Upper lobe of left lung (tissue), 6 donors: Measurements from ENCODE around the gene UPP2. TPM values are rescaled to one million over a fixed set of nuclear protein-coding genes. Genes with fewer than 3 reads are reported as not detected.

ENCODE experiments used
- ATAC-seq, 2 donors: fragments of 200-7000 bp; cut with Tn5 transposase; one replicate each; pipeline ENCODE4 v1.9.1; 2022; ENCODE audit warnings: mild to moderate bottlenecking in 2 of 2, moderate library complexity in 2 of 2; ENCODE audit not compliant: low FRiP score in 2 of 2
- DNase-seq, 2 donors: peaks; one replicate each; pipeline ENCODE4 v3.0.0-alpha.2; 2019 to 2020
- H3K27ac ChIP-seq, 4 donors: fragments of 200-600 bp; sonication (generic); one replicate each; pipeline ENCODE4 v1.5.1; 2016 to 2019
- H3K27me3 ChIP-seq, 4 donors: fragments of 200-600 bp; sonication (generic); one replicate each; pipeline ENCODE4 v1.5.1; 2017 to 2019
- H3K36me3 ChIP-seq, 4 donors: fragments of 200-600 bp; sonication (generic); one replicate each; pipeline ENCODE4 v1.5.1; 2016 to 2019
- H3K4me1 ChIP-seq, 4 donors: fragments of 200-600 bp; sonication (generic); one replicate each; pipeline ENCODE4 v1.5.1; 2018 to 2019
- H3K4me3 ChIP-seq, 4 donors: fragments of 200-600 bp; sonication (generic); one replicate each; pipeline ENCODE4 v1.5.1; 2017 to 2019; ENCODE audit warnings: mild to moderate bottlenecking in 2 of 4, moderate library complexity in 1 of 4
- H3K9me3 ChIP-seq, 4 donors: fragments of 200-600 bp; sonication (generic); one replicate each; pipeline ENCODE4 v1.5.1; 2018 to 2019
- EP300 ChIP-seq, 4 donors: sonication (generic); formaldehyde crosslinking; IDR thresholded peaks; one replicate each; pipeline ENCODE4 v1.5.1; 2017; ENCODE audit warnings: antibody characterized with exemption in 4 of 4, control low read depth in 2 of 4
- POLR2A ChIP-seq, 4 donors: fragments of 450-650 bp; IDR thresholded peaks; one replicate each; pipeline ENCODE4 v1.5.1; 2016 to 2017; ENCODE audit warnings: antibody characterized with exemption in 4 of 4, mild to moderate bottlenecking in 2 of 4
- POLR2AphosphoS5 ChIP-seq, 2 donors: sonication (generic); formaldehyde crosslinking; IDR thresholded peaks; one replicate each; pipeline ENCODE4 v1.5.1; 2017; ENCODE audit warnings: antibody characterized with exemption in 2 of 2
- WGBS, 2 donors: methylation state at CpG; one replicate each; pipeline ENCODE4 v1.1.5; 2017 to 2018; 5-methylcytosine and 5-hydroxymethylcytosine counted together
- total RNA-seq, 6 donors: library from RNA; depleted of rRNA in 4 of 6; stranded (reverse); fragments of >200 nt in 4 of 6; gene quantifications; one replicate each; pipeline versions ENCODE4 v1.1.0 to v1.2.1, GENCODE V29; 2016 to 2021
- TF ChIP-seq, protein P1 (sequence below), 6 experiments: fragments of 450-650 bp in 4 of 6; fragments of 200-600 bp in 2 of 6; sonication (generic) in 2 of 6; IDR thresholded peaks; one replicate each; pipeline ENCODE4 v1.5.1; 2016 to 2019; ENCODE audit warnings: antibody characterized with exemption in 6 of 6
- donor health status: DM: no; HTN: no; CAD: no; lungs with moderate emphysema.
- donor health status: DM: no; HTN: yes; CAD: no; lungs with severe emphysema.

UPP2 gene
- total RNA-seq, 6 donors from 2014 or later = not detected

DNA sequence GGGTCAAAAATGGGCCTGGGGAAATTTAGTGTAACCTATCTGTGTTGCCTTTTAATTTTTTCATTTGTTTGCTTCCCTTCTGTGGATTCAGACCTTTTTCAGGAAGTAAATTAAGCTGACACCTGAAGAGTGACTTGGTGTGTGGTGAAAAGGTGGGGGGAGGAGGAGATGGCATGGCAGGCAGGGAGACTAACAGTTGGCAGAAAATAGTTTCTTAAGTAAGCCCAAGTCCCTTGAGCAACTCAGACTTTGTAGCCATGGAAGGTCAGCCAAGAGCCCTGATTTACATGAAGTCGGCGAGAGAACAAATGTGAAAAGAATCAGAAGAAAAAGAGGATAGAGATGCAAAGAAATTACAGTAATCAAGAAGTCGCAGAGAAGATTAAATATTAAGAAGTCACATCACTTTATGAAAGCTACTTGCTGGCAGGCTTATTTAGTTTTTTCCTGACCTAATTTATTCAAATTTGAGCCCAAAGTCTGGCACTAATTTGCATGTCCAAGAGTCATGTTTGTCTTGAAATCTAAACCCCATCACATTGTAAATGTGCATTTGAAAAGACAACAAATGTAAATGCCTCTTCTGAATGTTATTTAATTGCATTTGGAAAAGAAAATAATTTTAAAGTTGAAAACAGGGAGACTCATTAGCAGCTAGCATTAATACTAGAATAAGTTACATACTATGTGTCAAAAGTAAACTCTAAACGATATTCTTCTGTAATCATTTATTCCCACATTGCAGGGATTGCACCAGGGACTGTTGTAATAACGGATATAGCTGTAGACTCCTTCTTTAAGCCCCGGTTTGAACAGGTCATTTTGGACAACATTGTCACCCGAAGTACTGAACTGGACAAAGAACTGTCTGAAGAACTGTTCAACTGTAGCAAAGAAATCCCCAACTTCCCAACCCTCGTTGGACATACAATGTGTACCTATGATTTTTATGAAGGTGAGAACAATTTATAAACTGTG lies 19.3 kb downstream of the UPP2 start:
- 62 to 70% methylated on average over 8 of the region's 8 CpGs for WGBS, 2 donors
- Histone ChIP-seq H3K9me3 (no peaks in the 10 kb centered on the region), H3K4me3 (no peak overlapping the region), H3K4me1 (no peaks in the 10 kb centered on the region), H3K27me3 (no peaks in the 10 kb centered on the region), H3K36me3 (no peaks in the 10 kb centered on the region), H3K27ac (no peak overlapping the region)
- ATAC-seq (no peak), DNase-seq (no peak)
- TF ChIP-seq POLR2AphosphoS5 (IDR thresholded peaks at IDR 0.05) (no peak), POLR2A (IDR thresholded peaks at IDR 0.05) (no peak), EP300 (IDR thresholded peaks at IDR 0.05) (no peak)
- TF ChIP-seq, protein P1, sequence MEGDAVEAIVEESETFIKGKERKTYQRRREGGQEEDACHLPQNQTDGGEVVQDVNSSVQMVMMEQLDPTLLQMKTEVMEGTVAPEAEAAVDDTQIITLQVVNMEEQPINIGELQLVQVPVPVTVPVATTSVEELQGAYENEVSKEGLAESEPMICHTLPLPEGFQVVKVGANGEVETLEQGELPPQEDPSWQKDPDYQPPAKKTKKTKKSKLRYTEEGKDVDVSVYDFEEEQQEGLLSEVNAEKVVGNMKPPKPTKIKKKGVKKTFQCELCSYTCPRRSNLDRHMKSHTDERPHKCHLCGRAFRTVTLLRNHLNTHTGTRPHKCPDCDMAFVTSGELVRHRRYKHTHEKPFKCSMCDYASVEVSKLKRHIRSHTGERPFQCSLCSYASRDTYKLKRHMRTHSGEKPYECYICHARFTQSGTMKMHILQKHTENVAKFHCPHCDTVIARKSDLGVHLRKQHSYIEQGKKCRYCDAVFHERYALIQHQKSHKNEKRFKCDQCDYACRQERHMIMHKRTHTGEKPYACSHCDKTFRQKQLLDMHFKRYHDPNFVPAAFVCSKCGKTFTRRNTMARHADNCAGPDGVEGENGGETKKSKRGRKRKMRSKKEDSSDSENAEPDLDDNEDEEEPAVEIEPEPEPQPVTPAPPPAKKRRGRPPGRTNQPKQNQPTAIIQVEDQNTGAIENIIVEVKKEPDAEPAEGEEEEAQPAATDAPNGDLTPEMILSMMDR (IDR thresholded peaks at IDR 0.05) = no peak

DNA sequence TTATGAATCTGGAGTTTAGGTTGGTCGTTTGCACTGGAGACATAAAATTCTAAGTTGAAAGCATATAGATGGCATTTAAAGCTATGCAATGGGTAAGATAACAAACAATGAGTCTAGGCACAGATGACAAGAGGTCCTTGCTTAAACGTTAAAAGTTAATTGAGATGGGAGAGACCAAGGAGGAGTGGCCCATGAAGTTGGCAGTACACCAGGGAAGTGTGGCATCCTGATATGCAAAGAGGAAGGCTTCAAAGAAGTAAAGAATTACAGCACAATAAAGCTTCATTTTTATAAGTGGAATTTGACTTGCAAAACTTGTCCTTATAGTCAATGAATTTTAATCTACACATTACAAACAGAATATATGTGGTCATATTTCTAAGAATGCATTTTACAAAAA lies 23.2 kb downstream of the UPP2 start:
- no peaks in the 10 kb centered on the region for H3K4me1 ChIP-seq
- 49% methylated on average over 2 of the region's 2 CpGs for WGBS, 2 donors
- H3K36me3 ChIP-seq = no peaks in the 10 kb centered on the region
- TF ChIP-seq, protein P1 (IDR thresholded peaks at IDR 0.05) = no peak
- TF ChIP-seq POLR2AphosphoS5 (IDR thresholded peaks at IDR 0.05) (no peak), EP300 (IDR thresholded peaks at IDR 0.05) (no peak), POLR2A (IDR thresholded peaks at IDR 0.05) (no peak)
- no peak overlapping the region for H3K4me3 ChIP-seq
- no peak overlapping the region for H3K27ac ChIP-seq
- ATAC-seq = no peak
- no peaks in the 10 kb centered on the region for H3K9me3 ChIP-seq
- no peaks in the 10 kb centered on the region for H3K27me3 ChIP-seq
- no peak for DNase-seq

DNA sequence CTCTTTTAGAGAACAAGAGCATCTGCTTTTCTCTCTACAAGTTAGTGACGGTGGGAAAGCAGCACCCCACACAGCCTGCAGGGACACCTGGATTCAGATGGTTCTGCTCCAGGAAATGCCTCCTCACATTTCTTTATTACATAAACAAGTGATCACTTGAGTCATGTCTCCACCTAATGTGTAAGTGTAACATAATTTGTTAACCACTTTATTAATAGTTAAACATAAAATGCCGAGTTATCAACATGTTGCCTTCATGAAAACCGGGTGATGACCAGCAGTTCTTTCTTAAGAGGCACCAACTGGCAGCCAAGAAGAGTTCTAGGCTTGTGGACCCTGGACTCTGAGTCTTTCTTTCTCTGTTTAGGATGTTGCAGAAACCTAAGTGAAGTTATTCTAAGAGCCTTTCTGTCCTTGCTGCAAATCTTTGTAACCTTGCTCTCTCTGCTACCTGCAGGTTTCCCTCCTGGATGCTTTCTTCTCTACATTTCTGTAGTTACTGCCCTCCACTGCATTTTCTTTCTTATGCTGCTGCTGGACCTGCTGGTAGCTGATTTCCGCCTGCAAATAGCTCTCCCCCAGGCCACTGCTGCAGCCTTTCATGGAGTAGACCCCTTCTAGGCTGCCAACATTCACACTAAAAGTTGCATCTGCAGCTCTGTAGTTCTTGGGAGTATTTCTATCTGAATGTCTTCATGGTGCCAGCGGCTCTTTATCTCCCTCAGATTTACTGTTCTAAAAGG lies 24.3 kb downstream of the UPP2 start:
- no peak overlapping the region for H3K27ac ChIP-seq
- H3K9me3 ChIP-seq = no peaks in the 10 kb centered on the region
- ATAC-seq (no peak), DNase-seq (no peak)
- no peaks in the 10 kb centered on the region for H3K27me3 ChIP-seq
- no peaks in the 10 kb centered on the region for H3K36me3 ChIP-seq
- TF ChIP-seq, protein P1 (IDR thresholded peaks at IDR 0.05) = no peak
- no peak for TF ChIP-seq POLR2AphosphoS5 (IDR thresholded peaks at IDR 0.05)
- TF ChIP-seq EP300 (IDR thresholded peaks at IDR 0.05) = no peak
- no peak for TF ChIP-seq POLR2A (IDR thresholded peaks at IDR 0.05)
- H3K4me3 ChIP-seq = no peak overlapping the region
- WGBS, 2 donors = 75 to 78% methylated on average over 5 of the region's 5 CpGs
- peaks cover 0 to 3% (median 0%) of the 10 kb centered on the region in 4 donors for H3K4me1 ChIP-seq

DNA sequence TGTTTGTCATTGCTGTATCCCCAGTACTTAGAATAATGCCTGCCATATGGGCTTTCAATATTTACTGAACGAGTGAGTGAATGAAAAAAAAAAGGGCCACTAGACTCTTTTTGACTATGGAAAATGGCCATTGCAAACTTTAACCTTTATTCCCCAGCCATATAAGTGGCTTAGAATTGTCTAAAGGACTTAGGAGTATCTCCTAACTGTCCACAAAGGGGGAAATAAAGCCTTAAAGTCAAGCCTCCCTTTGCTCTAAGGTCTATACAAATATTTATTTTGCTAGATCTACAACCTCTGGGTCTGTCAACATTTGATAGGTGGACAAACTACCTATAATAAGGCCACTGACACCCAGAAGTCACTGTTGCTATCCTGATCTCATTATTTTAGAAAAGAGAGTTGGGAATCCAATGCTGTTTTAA lies 25.7 kb downstream of the UPP2 start:
- Histone ChIP-seq H3K27ac (no peak overlapping the region), H3K36me3 (no peaks in the 10 kb centered on the region), H3K27me3 (no peaks in the 10 kb centered on the region), H3K4me3 (no peak overlapping the region), H3K9me3 (no peaks in the 10 kb centered on the region), H3K4me1 (peaks cover 0 to 6% (median 0%) of the 10 kb centered on the region in 4 donors)
- ATAC-seq (no peak), DNase-seq (no peak)
- WGBS, 2 donors = 46 to 73% methylated on average over 1 of the region's 1 CpG
- TF ChIP-seq, protein P1 (IDR thresholded peaks at IDR 0.05) = no peak
